ENCODE data around the gene PLCB4. TPM values are rescaled to one million over a fixed set of nuclear protein-coding genes. Genes with fewer than 3 reads are reported as not detected.

Gene PLCB4
- polyA plus RNA-seq, 10 donors, result 3.9 to 6.5 (median 5.3) TPM

DNA sequence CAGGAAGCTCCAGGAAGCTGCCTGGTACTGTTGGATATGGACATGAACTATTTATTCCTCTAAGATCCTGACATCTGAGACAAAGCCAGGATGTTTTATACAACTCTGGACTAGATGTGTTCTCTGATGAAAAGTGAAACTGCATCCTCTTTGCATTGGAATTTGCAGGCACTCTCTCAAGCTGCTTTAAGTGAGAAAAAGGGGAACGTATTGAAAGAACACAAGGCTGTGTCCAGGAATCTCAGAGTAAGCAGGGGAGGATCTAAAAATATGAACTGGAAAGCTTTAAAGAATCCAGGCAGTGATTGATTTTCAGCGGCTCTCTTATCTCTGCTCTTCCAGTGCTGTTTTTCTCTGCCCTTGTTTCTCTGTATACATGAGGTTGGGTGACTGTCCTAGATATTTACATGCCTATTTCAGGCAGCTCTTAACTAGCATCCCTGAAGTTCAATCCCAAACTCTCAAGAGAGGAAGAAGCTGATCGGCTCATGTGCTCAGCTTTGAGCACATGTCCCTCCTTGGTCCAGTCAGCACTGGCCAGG lies 193.8 kb downstream of the PLCB4 start:
- DNase-seq, result peak in 2 of 3 donors; percentile 27 to 49

- no peak for DNase-seq
Measured at GRCh38 chr20:9269280-9269971, 200.5 kb downstream of the PLCB4 start.

GRCh38 chr20:9270831-9271230 lies 201.9 kb downstream of the PLCB4 start:
- DNase-seq, result peak; percentile 57 to 79 (median 57)

DNA sequence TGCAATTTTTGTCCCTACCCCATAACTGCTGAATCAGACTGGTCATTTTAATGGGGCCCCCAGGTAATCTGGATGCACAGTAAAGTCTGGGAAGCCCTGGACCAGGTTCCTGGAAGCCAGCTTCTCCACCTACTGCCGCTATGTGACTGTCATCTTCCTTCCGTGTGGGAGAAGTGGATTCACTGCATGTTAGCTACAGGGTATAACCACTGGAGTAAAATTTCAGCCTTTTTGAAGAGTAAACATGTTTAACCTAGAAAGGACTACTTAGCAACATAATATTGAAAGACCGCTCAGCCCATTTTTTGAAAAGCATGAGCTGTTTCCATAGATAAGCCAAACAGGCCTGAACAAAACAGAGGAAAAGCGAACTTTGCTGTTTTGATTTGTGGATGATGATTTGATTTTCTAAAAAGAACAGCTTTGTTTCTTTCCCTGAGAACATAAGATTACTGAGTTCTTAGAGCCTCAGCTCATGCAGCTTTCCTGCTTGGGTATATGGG lies 208.1 kb downstream of the PLCB4 start:
- peak in 2 of 3 donors; percentile 25 to 46 for DNase-seq

- DNase-seq, result peak in 2 of 3 donors; percentile 38 to 72
Measured at GRCh38 chr20:9279918-9280401, 211.1 kb downstream of the PLCB4 start.

GRCh38 chr20:9280666-9281065 lies 211.8 kb downstream of the PLCB4 start:
- DNase-seq, result peak in 2 of 3 donors; percentile 51 to 79

GRCh38 chr20:9281803-9282202 lies 212.9 kb downstream of the PLCB4 start:
- no peak for DNase-seq

DNA sequence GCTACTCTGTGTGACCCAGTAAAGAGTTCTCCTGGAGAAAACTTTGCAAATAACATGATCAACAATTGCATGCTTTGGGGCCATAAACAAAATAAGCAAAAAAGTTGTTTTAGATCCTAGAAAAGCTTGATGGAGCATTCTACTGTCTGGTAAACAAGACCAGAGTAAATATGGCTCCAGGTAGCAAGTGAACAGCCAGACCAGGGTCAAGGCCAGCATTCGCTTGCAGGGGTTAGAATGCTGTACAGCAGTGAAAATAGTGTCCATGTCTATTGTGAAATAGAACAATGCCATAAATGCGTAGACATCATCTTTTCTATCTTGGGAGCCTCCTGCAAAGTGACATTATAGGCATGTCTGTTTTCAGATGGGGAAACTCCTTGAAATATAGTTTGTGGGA lies 216.7 kb downstream of the PLCB4 start:
- DNase-seq, result no peak

GRCh38 chr20:9286501-9287461 lies 217.9 kb downstream of the PLCB4 start:
- DNase-seq, result no peak

DNA sequence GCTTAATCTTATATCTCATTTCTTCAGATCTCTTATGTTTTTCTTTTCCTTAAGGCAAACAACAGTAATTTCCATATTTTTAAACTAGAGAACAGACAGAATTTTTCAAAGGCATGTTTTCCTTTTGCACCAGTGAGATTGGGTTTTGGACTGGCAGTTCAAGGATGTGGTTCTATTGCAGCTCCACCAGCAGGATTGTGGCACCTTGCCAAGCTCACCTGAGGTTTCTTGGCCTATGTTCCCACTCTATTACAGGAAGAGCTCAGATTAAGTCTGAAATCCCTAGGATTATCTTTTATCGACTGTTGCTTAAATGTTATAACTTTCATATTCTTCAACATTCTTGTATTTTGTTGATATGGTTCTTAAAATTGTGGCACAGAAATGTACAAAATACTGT lies 218.9 kb downstream of the PLCB4 start:
- no peak for DNase-seq

DNA sequence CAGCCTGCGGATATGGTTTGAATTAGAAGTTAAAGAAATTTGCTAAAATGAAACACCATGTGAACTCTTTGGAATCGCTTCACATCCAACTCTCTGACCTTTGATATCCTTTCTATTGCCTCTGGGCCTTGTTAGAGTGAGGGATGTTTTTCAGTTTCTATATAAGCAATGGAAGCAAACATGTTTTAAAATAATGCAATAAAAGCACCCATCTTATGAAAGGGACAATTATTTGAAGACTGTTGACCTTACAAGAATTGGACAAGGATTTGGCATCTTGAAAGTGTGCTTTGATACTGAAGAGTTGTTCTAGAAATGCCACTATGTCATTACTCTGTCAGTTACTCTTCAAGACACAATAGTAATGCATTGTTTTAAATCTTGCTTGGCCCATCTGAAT lies 221.4 kb downstream of the PLCB4 start:
- DNase-seq, result no peak

- no peak for DNase-seq
Measured at GRCh38 chr20:9293145-9293544, 224.3 kb downstream of the PLCB4 start.

DNA sequence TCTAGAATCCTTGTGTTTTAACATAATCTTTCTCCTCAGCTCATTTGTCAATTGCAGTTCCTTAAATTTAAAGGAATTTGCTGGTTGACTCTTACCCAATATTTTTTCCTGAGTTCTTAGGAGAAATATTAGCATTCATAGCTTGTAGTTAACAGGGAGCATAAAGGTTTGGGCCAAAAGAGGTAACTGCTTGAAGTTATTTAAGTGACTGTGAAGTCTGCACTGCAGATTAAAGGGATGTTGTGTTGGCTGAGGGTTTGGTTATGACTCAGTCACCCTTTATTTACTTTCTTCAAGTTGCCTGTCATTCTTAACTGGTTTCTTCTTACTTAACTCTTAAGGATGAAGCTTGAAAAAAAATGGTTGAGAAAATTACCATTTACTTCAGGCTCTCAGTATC lies 225.2 kb downstream of the PLCB4 start:
- DNase-seq, result no peak

- no peak for DNase-seq
Measured at GRCh38 chr20:9298906-9299305, 230.0 kb downstream of the PLCB4 start.

GRCh38 chr20:9300080-9300479 lies 231.2 kb downstream of the PLCB4 start:
- DNase-seq, result no peak

DNA sequence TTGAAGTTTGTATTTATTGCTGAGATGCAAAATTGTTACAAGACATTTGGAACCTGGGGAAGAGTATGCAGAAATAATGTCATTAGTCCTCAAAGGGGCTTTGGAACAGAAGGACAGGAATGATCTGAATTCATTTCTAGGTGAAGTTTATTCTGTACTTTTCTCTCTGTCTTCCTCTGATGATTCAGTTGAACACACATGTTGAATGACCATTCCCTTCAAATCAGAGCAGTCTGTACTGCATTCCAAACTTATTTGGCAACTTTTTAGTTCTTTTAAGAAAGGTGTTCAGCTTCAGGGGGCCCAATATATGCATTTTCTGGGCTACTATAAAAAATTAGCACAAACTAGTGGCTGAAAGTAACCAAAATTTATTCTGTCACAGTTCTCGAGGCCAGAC lies 231.6 kb downstream of the PLCB4 start:
- DNase-seq, result no peak

GRCh38 chr20:9301129-9302090 lies 232.5 kb downstream of the PLCB4 start:
- peak in 2 of 3 donors; percentile 40 to 67 for DNase-seq

DNA sequence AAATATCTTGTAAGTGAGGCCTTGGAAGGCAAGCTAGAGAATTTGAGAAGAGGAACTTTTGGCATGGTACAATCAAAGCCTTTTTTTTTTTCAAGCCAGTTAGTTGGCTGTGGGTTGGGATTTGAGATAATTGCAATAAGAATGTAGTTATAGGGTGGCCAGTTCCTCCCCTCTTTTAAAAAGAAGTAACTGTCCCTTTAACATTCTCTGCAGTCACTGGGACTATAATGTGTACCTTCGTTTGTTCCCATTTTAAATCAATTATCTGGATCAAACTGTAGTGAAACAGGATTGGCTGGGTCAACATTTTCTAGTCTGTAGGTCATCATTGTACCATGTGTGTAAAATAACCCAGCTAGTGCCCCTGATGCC lies 233.2 kb downstream of the PLCB4 start:
- no peak for DNase-seq

- DNase-seq, result peak in 1 of 3 donors; percentile 58
Measured at GRCh38 chr20:9306521-9306920, 237.6 kb downstream of the PLCB4 start.

DNA sequence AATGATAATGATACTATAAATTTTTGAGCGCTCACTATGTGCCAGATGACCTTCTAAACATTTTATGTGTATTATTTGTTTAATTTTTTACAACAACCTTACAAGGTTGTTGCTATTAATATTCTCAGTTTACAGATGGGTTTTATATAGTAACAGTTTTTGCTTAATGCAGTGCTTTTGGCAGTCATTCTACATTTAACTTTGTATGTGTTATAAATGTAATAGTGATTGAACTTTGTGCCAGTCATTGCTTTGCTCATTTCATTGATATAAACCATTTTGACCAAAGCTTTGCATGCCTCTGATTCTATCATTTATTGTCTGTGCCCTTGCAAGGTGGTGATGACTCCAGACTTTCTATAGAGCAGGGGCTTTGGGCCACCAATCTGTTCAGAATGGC lies 239.2 kb downstream of the PLCB4 start:
- DNase-seq, result no peak

- no peak for DNase-seq
Measured at GRCh38 chr20:9311132-9311531, 242.2 kb downstream of the PLCB4 start.
